IPS-NIHi11 (cell line): ENCODE data around the gene BRWD1.
"Not testable (repeated sequence)": the region's sequence is repeated elsewhere in the genome, so short reads cannot be mapped to it uniquely, and the experiment has no call there.

Source experiments
- DNase-seq: peaks from one replicate; pipeline ENCODE4 v3.0.0; 2012; ENCODE audit warnings: mixed read lengths, low spot score

BRWD1 gene

GRCh38 chr21:39173716-39174680 is 139.4 kb downstream of the BRWD1 start:
- DNase-seq, result no peak

GRCh38 chr21:39169906-39170305 is 143.5 kb downstream of the BRWD1 start:
- DNase-seq, result no peak

- DNase-seq, result no peak
Measured at GRCh38 chr21:39168800-39169199, 144.6 kb downstream of the BRWD1 start.

- no peak for DNase-seq
Measured at GRCh38 chr21:39164523-39164922, 148.9 kb downstream of the BRWD1 start.

- no peak for DNase-seq
Measured at GRCh38 chr21:39161064-39161463, 152.4 kb downstream of the BRWD1 start.

GRCh38 chr21:39159342-39160063 is 153.9 kb downstream of the BRWD1 start:
- DNase-seq, result no peak

- not testable (repeated sequence) for DNase-seq
Measured at GRCh38 chr21:39157241-39157640, 156.2 kb downstream of the BRWD1 start.

GRCh38 chr21:39156024-39156423 is 157.4 kb downstream of the BRWD1 start:
- DNase-seq, result no peak

- DNase-seq, result no peak
Measured at GRCh38 chr21:39155578-39155977, 157.9 kb downstream of the BRWD1 start.

- DNase-seq, result no peak
Measured at GRCh38 chr21:39153842-39154241, 159.6 kb downstream of the BRWD1 start.

GRCh38 chr21:39153373-39153772 is 160.1 kb downstream of the BRWD1 start:
- DNase-seq, result peak; percentile 55

- no peak for DNase-seq
Measured at GRCh38 chr21:39152271-39152670, 161.2 kb downstream of the BRWD1 start.

- no peak for DNase-seq
Measured at GRCh38 chr21:39150877-39151276, 162.6 kb downstream of the BRWD1 start.

GRCh38 chr21:39150316-39150715 is 163.1 kb downstream of the BRWD1 start:
- DNase-seq, result no peak

- no peak for DNase-seq
Measured at GRCh38 chr21:39149882-39150281, 163.6 kb downstream of the BRWD1 start.

- no peak for DNase-seq
Measured at GRCh38 chr21:39148975-39149374, 164.5 kb downstream of the BRWD1 start.

GRCh38 chr21:39144191-39144590 is 169.2 kb downstream of the BRWD1 start:
- DNase-seq, result no peak

GRCh38 chr21:39142972-39143371 is 170.5 kb downstream of the BRWD1 start:
- DNase-seq, result no peak

GRCh38 chr21:39141502-39141901 is 171.9 kb downstream of the BRWD1 start:
- no peak for DNase-seq

- DNase-seq, result peak; percentile 64
Measured at GRCh38 chr21:39137248-39138178, 175.9 kb downstream of the BRWD1 start.

GRCh38 chr21:39136711-39137110 is 176.7 kb downstream of the BRWD1 start:
- DNase-seq, result no peak

GRCh38 chr21:39136138-39136537 is 177.3 kb downstream of the BRWD1 start:
- DNase-seq, result not testable (repeated sequence)
